Skeletal muscle tissue (tissue), 4 donors: ENCODE results near the gene CELA1. TPM values are rescaled to one million over a fixed set of nuclear protein-coding genes. Genes with fewer than 3 reads are reported as not detected.

Experiments
- H3K27ac ChIP-seq: one replicate; pipeline ENCODE4 v1.7.0; 2013; ENCODE audit warnings: mild to moderate bottlenecking, low read depth, low read length, inconsistent platforms
- H3K27me3 ChIP-seq, 3 donors: one replicate each; pipeline ENCODE4 v1.7.0; 2013; ENCODE audit warnings: low read length in 3 of 3; ENCODE audit not compliant: control insufficient read depth in 3 of 3, insufficient read depth in 3 of 3
- H3K36me3 ChIP-seq, 3 donors: one replicate each; pipeline ENCODE4 v1.7.0; 2013; ENCODE audit warnings: low read length in 3 of 3; ENCODE audit not compliant: control insufficient read depth in 3 of 3, insufficient read depth in 3 of 3
- H3K4me1 ChIP-seq, 3 donors: one replicate each; pipeline ENCODE4 v1.7.0; 2013; ENCODE audit warnings: low read length in 3 of 3, mild to moderate bottlenecking in 3 of 3; ENCODE audit not compliant: control insufficient read depth in 3 of 3, insufficient read depth in 3 of 3
- H3K4me3 ChIP-seq, 3 donors: one replicate each; pipeline ENCODE4 v1.7.0; 2013; ENCODE audit warnings: low read length in 3 of 3
- H3K9ac ChIP-seq, 3 donors: one replicate each; pipeline ENCODE4 v1.7.0; 2013; ENCODE audit warnings: low read length in 3 of 3, mild to moderate bottlenecking in 3 of 3, moderate library complexity in 2 of 3, low read depth in 1 of 3
- H3K9me3 ChIP-seq, 3 donors: one replicate each; pipeline ENCODE4 v1.7.0; 2013; ENCODE audit warnings: low read length in 3 of 3; ENCODE audit not compliant: control insufficient read depth in 3 of 3
- total RNA-seq: library from RNA; depleted of rRNA; stranded (reverse); fragments of >200 nt; gene quantifications from one replicate; pipeline ENCODE4 v1.2.3, GENCODE V29; 2014
- donor health status: Osteomylitis.

Gene CELA1
- total RNA-seq, 1 donor from 2014 or later = not detected

- H3K9ac ChIP-seq = no peak overlapping the region
- no peak overlapping the region for H3K4me3 ChIP-seq
- peaks cover 4 to 18% (median 17%) of the 10 kb centered on the region in 3 donors for H3K4me1 ChIP-seq
- no peak overlapping the region for H3K27ac ChIP-seq
- no peaks in the 10 kb centered on the region for H3K27me3 ChIP-seq
- no peaks in the 10 kb centered on the region for H3K36me3 ChIP-seq
- no peaks in the 10 kb centered on the region for H3K9me3 ChIP-seq
Observed at GRCh38 chr12:51374856-51375255, 28.4 kb upstream of the CELA1 start.

- H3K9ac ChIP-seq = no peak overlapping the region
- no peak overlapping the region for H3K27ac ChIP-seq
- H3K4me3 ChIP-seq = no peak overlapping the region
- no peaks in the 10 kb centered on the region for H3K36me3 ChIP-seq
- no peaks in the 10 kb centered on the region for H3K9me3 ChIP-seq
- H3K4me1 ChIP-seq = peaks cover 4 to 18% (median 17%) of the 10 kb centered on the region in 3 donors
- H3K27me3 ChIP-seq = no peaks in the 10 kb centered on the region
Observed at GRCh38 chr12:51374361-51374760, 27.9 kb upstream of the CELA1 start.

- Histone ChIP-seq H3K36me3 (no peaks in the 10 kb centered on the region), H3K27ac (no peak overlapping the region), H3K4me3 (no peak overlapping the region), H3K9me3 (no peaks in the 10 kb centered on the region), H3K9ac (no peak overlapping the region), H3K4me1 (peaks cover 4 to 18% (median 14%) of the 10 kb centered on the region in 3 donors), H3K27me3 (no peaks in the 10 kb centered on the region)
Observed at GRCh38 chr12:51373187-51373586, 26.7 kb upstream of the CELA1 start.

GRCh38 chr12:51372021-51372420, 25.5 kb upstream of the CELA1 start:
- H3K9me3 ChIP-seq = no peaks in the 10 kb centered on the region
- H3K27me3 ChIP-seq = no peaks in the 10 kb centered on the region
- peak overlapping the region; percentile 11 to 34 (median 22) for H3K9ac ChIP-seq
- H3K36me3 ChIP-seq = no peaks in the 10 kb centered on the region
- H3K4me3 ChIP-seq = no peak overlapping the region
- H3K4me1 ChIP-seq = peaks cover 4 to 18% (median 9%) of the 10 kb centered on the region in 3 donors
- peak overlapping the region; percentile 26 for H3K27ac ChIP-seq

- H3K9me3 ChIP-seq = no peaks in the 10 kb centered on the region
- H3K27ac ChIP-seq = peak overlapping the region; percentile 26
- peak overlapping the region; percentile 11 to 34 (median 22) for H3K9ac ChIP-seq
- no peak overlapping the region for H3K4me3 ChIP-seq
- no peaks in the 10 kb centered on the region for H3K27me3 ChIP-seq
- H3K4me1 ChIP-seq = peaks cover 4 to 18% (median 9%) of the 10 kb centered on the region in 3 donors
- H3K36me3 ChIP-seq = no peaks in the 10 kb centered on the region
Observed at GRCh38 chr12:51371295-51371953, 24.9 kb upstream of the CELA1 start.

- Histone ChIP-seq H3K4me3 (no peak overlapping the region), H3K27me3 (no peaks in the 10 kb centered on the region), H3K9me3 (no peaks in the 10 kb centered on the region), H3K4me1 (peaks cover 4 to 18% (median 9%) of the 10 kb centered on the region in 3 donors), H3K27ac (no peak overlapping the region), H3K36me3 (no peaks in the 10 kb centered on the region), H3K9ac (no peak overlapping the region)
Observed at GRCh38 chr12:51370667-51371066, 24.2 kb upstream of the CELA1 start.

GRCh38 chr12:51369581-51369980, 23.1 kb upstream of the CELA1 start:
- Histone ChIP-seq H3K9ac (no peak overlapping the region), H3K9me3 (no peaks in the 10 kb centered on the region), H3K27ac (no peak overlapping the region), H3K4me1 (peaks cover 4 to 14% (median 9%) of the 10 kb centered on the region in 3 donors), H3K27me3 (no peaks in the 10 kb centered on the region), H3K4me3 (no peak overlapping the region), H3K36me3 (no peaks in the 10 kb centered on the region)

GRCh38 chr12:51368640-51369517, 22.4 kb upstream of the CELA1 start:
- Histone ChIP-seq H3K27ac (no peak overlapping the region), H3K36me3 (no peaks in the 10 kb centered on the region), H3K4me1 (peaks cover 4 to 12% (median 9%) of the 10 kb centered on the region in 3 donors), H3K9me3 (no peaks in the 10 kb centered on the region), H3K4me3 (no peak overlapping the region), H3K9ac (no peak overlapping the region), H3K27me3 (no peaks in the 10 kb centered on the region)

- no peak overlapping the region for H3K9ac ChIP-seq
- no peak overlapping the region for H3K4me3 ChIP-seq
- H3K27me3 ChIP-seq = no peaks in the 10 kb centered on the region
- H3K4me1 ChIP-seq = no peaks in the 10 kb centered on the region
- no peaks in the 10 kb centered on the region for H3K9me3 ChIP-seq
- no peak overlapping the region for H3K27ac ChIP-seq
- no peaks in the 10 kb centered on the region for H3K36me3 ChIP-seq
Observed at GRCh38 chr12:51365276-51365675, 18.8 kb upstream of the CELA1 start.

GRCh38 chr12:51364001-51364400, 17.5 kb upstream of the CELA1 start:
- Histone ChIP-seq H3K36me3 (no peaks in the 10 kb centered on the region), H3K9ac (no peak overlapping the region), H3K27me3 (peaks cover 0 to 3% (median 0%) of the 10 kb centered on the region in 3 donors), H3K4me1 (no peaks in the 10 kb centered on the region), H3K27ac (no peak overlapping the region), H3K9me3 (no peaks in the 10 kb centered on the region), H3K4me3 (no peak overlapping the region)
